ENCODE results near the gene TMEM132C.
"Not testable (repeated sequence)": the region's sequence is repeated elsewhere in the genome, so short reads cannot be mapped to it uniquely, and the experiment has no call there.

The TMEM132C gene

GRCh38 chr12:128267131-128267622 is at the start of gene TMEM132C:
Gene TMEM132C (plus strand): TSS chr12:128267170. CDS start chr12:128267403, 233 bp downstream.
- no peak for DNase-seq (ENCODE audit: low spot score)

- no peak for DNase-seq (ENCODE audit: low spot score)
These were observed 42.7 kb upstream of the TMEM132C start for GRCh38 chr12:128224226-128224625.

- no peak for DNase-seq (ENCODE audit: low spot score)
These were observed 38.4 kb upstream of the TMEM132C start for GRCh38 chr12:128228581-128228980.

- no peak for DNase-seq (ENCODE audit: low spot score)
These were observed 31.1 kb upstream of the TMEM132C start for GRCh38 chr12:128235635-128236417.

- no peak for DNase-seq (ENCODE audit: low spot score)
These were observed 30.4 kb upstream of the TMEM132C start for GRCh38 chr12:128236525-128236924.

GRCh38 chr12:128240745-128241144 is 26.2 kb upstream of the TMEM132C start:
- no peak for DNase-seq (ENCODE audit: low spot score)

- no peak for DNase-seq (ENCODE audit: low spot score)
These were observed 21.8 kb upstream of the TMEM132C start for GRCh38 chr12:128245121-128245520.

- no peak for DNase-seq (ENCODE audit: low spot score)
These were observed 21.1 kb upstream of the TMEM132C start for GRCh38 chr12:128245905-128246304.

- DNase-seq (ENCODE audit: low spot score), result no peak
These were observed 16.9 kb upstream of the TMEM132C start for GRCh38 chr12:128250096-128250495.

- DNase-seq (ENCODE audit: low spot score), result not testable (repeated sequence)
These were observed 13.1 kb upstream of the TMEM132C start for GRCh38 chr12:128253829-128254228.

GRCh38 chr12:128258866-128259555 is 8.0 kb upstream of the TMEM132C start:
- DNase-seq (ENCODE audit: low spot score), result no peak

GRCh38 chr12:128259556-128260070 is 7.4 kb upstream of the TMEM132C start:
- peak; percentile 30 for DNase-seq (ENCODE audit: low spot score)

GRCh38 chr12:128261757-128262156 is 5.2 kb upstream of the TMEM132C start:
- DNase-seq (ENCODE audit: low spot score), result no peak

GRCh38 chr12:128265566-128265965 is 1.4 kb upstream of the TMEM132C start:
- DNase-seq (ENCODE audit: low spot score), result no peak

GRCh38 chr12:128266086-128266485 is 884 bp upstream of the TMEM132C start:
- no peak for DNase-seq (ENCODE audit: low spot score)

- no peak for DNase-seq (ENCODE audit: low spot score)
These were observed 334 bp upstream of the TMEM132C start for GRCh38 chr12:128266541-128267130.

- no peak for DNase-seq (ENCODE audit: low spot score)
These were observed 845 bp downstream of the TMEM132C start for GRCh38 chr12:128267651-128268378.

GRCh38 chr12:128268379-128268995 is 1.5 kb downstream of the TMEM132C start:
- no peak for DNase-seq (ENCODE audit: low spot score)

- no peak for DNase-seq (ENCODE audit: low spot score)
These were observed 2.2 kb downstream of the TMEM132C start for GRCh38 chr12:128269181-128269591.

- no peak for DNase-seq (ENCODE audit: low spot score)
These were observed 9.5 kb downstream of the TMEM132C start for GRCh38 chr12:128276471-128276870.

- no peak for DNase-seq (ENCODE audit: low spot score)
These were observed 20.0 kb downstream of the TMEM132C start for GRCh38 chr12:128286970-128287369.
